GM13977 (cell line): ENCODE results near the gene RAD51B.

Experiments used
- DNase-seq: peaks from one replicate; pipeline ENCODE4 v3.0.0; 2012; ENCODE audit warnings: low spot score
- in situ Hi-C: fragments of 300-500 bp; cut with MboI; formaldehyde crosslinking; loops from one replicate; pipeline ENCODE4 v1.12.0; 2022; ENCODE audit warnings: low sequenced_read_pairs, low pct_unique_long_range_greater_than_20kb, mixed read lengths, inconsistent platforms; ENCODE audit not compliant: unreplicated experiment
- TF ChIP-seq, protein P1 (sequence below): IDR thresholded peaks from 2 replicates; pipeline ENCODE4 v1.5.1; 2012; ENCODE audit warnings: mild to moderate bottlenecking, control low read depth; ENCODE audit not compliant: insufficient read depth; ENCODE audit errors: extremely low read depth, missing control alignments

The RAD51B gene

DNA sequence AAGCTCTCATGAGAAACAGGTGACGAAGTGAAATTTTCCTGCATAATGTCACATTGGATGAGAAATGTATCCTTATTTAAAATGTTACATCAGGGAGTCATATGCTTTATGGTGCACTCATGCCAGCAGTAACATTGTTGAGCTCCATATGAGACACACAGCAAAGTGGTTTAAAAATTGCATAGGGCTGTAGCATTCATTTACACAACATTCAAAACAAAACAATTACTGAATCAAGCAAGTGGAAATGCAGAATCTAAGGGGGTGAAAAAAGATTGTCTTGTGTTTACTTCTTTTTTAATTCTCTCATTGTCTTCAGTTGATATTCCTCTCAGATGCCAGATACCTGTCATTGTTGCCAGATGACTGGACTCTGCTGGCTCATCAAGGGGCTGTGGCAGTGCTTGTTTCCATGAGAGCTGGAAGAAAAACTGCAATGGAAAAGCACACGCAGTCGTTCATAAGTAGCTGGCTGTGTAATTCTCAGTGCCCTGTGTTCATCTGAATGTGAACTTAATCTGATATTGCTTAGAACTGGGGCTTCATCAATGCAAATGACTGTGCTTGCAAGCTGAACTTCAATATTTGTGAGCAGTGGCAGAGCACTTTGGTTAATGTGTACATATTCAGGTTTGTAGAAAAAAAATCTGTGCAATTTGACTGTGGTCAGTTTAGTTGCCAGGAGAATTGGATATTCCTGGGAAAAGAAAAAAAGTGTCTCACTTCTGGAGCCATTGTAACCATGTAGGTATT, 305.6 kb downstream of the RAD51B start:
- TF ChIP-seq, protein P1, sequence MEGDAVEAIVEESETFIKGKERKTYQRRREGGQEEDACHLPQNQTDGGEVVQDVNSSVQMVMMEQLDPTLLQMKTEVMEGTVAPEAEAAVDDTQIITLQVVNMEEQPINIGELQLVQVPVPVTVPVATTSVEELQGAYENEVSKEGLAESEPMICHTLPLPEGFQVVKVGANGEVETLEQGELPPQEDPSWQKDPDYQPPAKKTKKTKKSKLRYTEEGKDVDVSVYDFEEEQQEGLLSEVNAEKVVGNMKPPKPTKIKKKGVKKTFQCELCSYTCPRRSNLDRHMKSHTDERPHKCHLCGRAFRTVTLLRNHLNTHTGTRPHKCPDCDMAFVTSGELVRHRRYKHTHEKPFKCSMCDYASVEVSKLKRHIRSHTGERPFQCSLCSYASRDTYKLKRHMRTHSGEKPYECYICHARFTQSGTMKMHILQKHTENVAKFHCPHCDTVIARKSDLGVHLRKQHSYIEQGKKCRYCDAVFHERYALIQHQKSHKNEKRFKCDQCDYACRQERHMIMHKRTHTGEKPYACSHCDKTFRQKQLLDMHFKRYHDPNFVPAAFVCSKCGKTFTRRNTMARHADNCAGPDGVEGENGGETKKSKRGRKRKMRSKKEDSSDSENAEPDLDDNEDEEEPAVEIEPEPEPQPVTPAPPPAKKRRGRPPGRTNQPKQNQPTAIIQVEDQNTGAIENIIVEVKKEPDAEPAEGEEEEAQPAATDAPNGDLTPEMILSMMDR = no peak
- DNase-seq = no peak
- in situ Hi-C loops = no loop called here

DNA sequence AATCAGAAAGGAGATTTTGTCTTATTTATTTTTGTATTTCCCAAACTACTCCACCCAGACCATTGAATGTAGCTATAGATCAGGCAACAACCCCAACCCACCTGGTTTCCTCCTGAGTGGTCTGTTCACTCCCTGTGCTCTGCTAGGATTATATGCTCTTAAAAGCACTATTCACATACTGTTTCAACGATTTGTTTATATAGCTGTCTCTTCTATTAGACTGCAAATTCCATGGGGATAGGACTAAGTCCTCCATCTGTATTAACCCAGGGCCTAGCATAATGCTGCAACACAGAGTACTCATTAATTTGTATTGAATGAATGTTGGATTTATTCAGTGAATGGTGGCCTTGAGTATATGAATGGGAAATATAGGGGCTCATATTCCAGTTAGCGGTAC, 307.6 kb downstream of the RAD51B start:
- no peak for DNase-seq
- TF ChIP-seq, protein P1 = no peak
- in situ Hi-C loops = no loop called here

DNA sequence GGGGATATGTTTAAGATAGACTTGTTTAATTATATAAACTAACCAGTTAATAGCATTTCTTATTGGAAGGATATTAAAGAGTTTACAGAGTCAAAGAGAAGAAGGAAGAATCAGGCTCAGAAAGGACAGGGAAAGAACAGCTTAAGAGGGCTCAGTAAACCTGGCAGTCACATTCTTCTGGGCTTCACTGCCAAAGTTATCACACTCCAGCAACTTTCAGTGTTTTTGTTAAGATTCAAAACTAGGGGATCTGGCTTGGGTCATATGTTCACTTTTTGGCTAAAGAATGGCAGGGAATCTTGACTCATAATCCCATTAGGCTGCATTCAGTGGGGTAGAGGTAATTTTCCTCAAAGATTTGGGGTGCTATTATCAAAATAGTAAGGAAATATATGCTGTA, 312.3 kb downstream of the RAD51B start:
- TF ChIP-seq, protein P1 = no peak
- in situ Hi-C loops = no loop called here
- DNase-seq = no peak

DNA sequence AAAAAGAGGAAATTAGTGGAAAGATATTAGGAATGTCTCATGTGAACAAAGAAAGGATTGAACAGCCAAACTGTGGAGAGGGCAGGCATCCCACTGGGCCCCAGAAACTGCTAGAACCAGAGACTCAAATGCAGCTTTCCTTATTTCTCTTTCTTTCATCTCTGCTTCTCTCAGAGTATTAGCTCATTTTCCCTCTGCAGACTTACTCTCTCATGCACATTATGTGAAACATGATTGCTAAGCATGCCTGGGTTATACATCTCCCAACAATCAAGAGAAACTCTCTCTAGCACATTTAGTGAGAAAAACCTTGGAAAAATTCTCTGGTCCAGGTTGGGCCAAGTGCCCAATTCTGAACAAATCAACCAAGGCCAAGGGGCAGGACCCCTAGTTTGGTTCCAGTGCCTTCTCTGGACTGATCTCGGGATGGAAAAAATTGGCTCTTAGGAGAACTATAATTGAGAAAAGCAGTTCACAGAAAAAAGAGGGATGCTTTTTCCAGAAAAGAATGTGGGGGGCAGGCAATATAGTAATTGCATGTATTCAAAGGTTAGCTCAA, 313.1 kb downstream of the RAD51B start:
- DNase-seq = no peak
- in situ Hi-C loops = no loop called here
- TF ChIP-seq, protein P1 = no peak

DNA sequence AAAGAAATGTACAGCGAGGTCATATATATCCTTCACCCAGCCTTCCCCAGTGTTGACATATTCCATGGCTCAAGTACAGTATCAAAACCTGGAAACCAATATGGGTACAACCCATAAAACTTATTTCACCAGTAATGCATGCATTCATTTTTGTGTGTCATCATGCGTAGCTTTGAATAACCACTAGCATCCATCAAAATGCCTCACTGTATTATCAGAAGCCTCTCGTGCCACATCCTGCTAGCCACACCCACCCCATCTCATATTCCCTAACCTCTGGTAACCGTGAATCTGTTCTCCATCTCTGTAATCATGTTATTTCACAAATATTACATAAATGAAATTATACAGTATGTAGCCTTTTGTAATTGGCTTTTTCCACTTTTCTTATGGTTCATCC, 314.3 kb downstream of the RAD51B start:
- TF ChIP-seq, protein P1 = no peak
- in situ Hi-C loops = no loop called here

DNA sequence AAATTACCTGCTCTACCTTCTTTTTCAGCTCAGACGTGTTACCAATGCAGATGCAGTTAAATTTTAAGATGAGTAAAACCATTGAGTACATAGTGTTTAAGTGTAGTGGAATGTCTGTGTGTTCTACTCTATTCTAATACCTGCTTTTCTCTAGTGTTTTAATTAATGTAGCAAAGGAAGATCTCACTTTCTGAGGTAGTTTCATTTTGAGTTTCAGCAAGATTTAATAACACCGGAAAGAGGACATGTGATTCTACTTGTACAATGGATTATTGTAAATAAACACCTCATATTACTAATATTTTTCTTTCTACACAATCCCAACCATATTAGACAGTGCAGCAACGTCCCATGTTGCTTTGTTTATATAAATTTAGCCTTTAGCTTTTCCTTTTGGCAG, 315.4 kb downstream of the RAD51B start:
- TF ChIP-seq, protein P1 = no peak
- peak; percentile 7 for DNase-seq
- in situ Hi-C loops = no loop called here

More for the DNA sequence above, 314.3 kb downstream of the RAD51B start:
- DNase-seq = no peak
